GM23338 (cell line): Measurements from ENCODE around the gene PDGFRB. TPM values are rescaled to one million over a fixed set of nuclear protein-coding genes. Genes with fewer than 3 reads are reported as not detected.

Experiments
- ATAC-seq: fragments of 200-7000 bp; cut with Tn5 transposase; 3 replicates; pipeline ENCODE4 v1.9.1; 2020
- DNase-seq: peaks from one replicate; pipeline ENCODE4 v3.0.0-alpha.2; 2015; ENCODE audit warnings: low spot score
- H2AFZ ChIP-seq: fragments of 200-600 bp; sonication (generic); 2 replicates; pipeline ENCODE4 v1.8.0; 2016; ENCODE audit warnings: antibody characterized with exemption, mild to moderate bottlenecking, moderate library complexity
- H3F3A ChIP-seq: fragments of 200-600 bp; sonication (generic); replicated peaks from 2 replicates; pipeline ENCODE4 v1.8.0; 2017; ENCODE audit warnings: antibody characterized with exemption, mixed run types, low read depth
- H3K27ac ChIP-seq: fragments of 200-600 bp; sonication (generic); 2 replicates; pipeline ENCODE4 v1.6.1; 2016; ENCODE audit warnings: low read depth
- H3K27me3 ChIP-seq: fragments of 200-600 bp; sonication (generic); 2 replicates; pipeline ENCODE4 v1.8.0; 2016; ENCODE audit warnings: mild to moderate bottlenecking, mixed run types, moderate library complexity; ENCODE audit not compliant: insufficient read depth
- H3K36me3 ChIP-seq: fragments of 200-600 bp; sonication (generic); 2 replicates; pipeline ENCODE4 v1.8.0; 2016; ENCODE audit warnings: mild to moderate bottlenecking; ENCODE audit not compliant: insufficient read depth
- H3K4me1 ChIP-seq: fragments of 200-600 bp; sonication (generic); 2 replicates; pipeline ENCODE4 v1.8.0; 2016; ENCODE audit warnings: mild to moderate bottlenecking, moderate library complexity; ENCODE audit not compliant: insufficient read depth
- H3K4me2 ChIP-seq: fragments of 200-600 bp; sonication (generic); 2 replicates; pipeline ENCODE4 v1.7.1; 2017; ENCODE audit warnings: mixed run types
- H3K4me3 ChIP-seq: fragments of 200-600 bp; sonication (generic); 2 replicates; pipeline ENCODE4 v1.6.1; 2016; ENCODE audit warnings: mixed run types
- H3K79me2 ChIP-seq: fragments of 200-600 bp; sonication (generic); replicated peaks from 2 replicates; pipeline ENCODE4 v1.8.0; 2017; ENCODE audit warnings: mild to moderate bottlenecking; ENCODE audit not compliant: insufficient read depth
- H3K9me2 ChIP-seq: fragments of 200-600 bp; sonication (generic); 2 replicates; pipeline ENCODE4 v1.8.0; 2017; ENCODE audit not compliant: insufficient read depth
- H4K20me1 ChIP-seq: fragments of 200-600 bp; sonication (generic); replicated peaks from 2 replicates; pipeline ENCODE4 v1.8.0; 2017; ENCODE audit warnings: mild to moderate bottlenecking; ENCODE audit not compliant: insufficient read depth
- H3K27ac Mint-ChIP-seq: 2 replicates; pipeline ENCODE4 v1.8.0; 2020; ENCODE audit warnings: inconsistent platforms, mild to moderate bottlenecking, moderate library complexity, mixed read lengths
- H3K27me3 Mint-ChIP-seq: 3 replicates; pipeline ENCODE4 v1.8.0; 2022; ENCODE audit warnings: low read depth, mild to moderate bottlenecking, moderate library complexity, mixed read lengths, inconsistent platforms; ENCODE audit not compliant: insufficient read depth, poor library complexity
- H3K36me3 Mint-ChIP-seq: 3 replicates; pipeline ENCODE4 v1.8.0; 2021; ENCODE audit warnings: low read depth, mild to moderate bottlenecking, inconsistent platforms, moderate library complexity, mixed read lengths
- H3K4me1 Mint-ChIP-seq: 3 replicates; pipeline ENCODE4 v1.8.0; 2020; ENCODE audit warnings: mild to moderate bottlenecking, inconsistent platforms, mixed read lengths
- H3K4me3 Mint-ChIP-seq: 3 replicates; pipeline ENCODE4 v1.8.0; 2021; ENCODE audit warnings: moderate library complexity, mild to moderate bottlenecking, inconsistent platforms, mixed read lengths
- H3K9me3 Mint-ChIP-seq: 3 replicates; pipeline ENCODE4 v1.8.0; 2020; ENCODE audit warnings: moderate library complexity, mild to moderate bottlenecking, inconsistent platforms, mixed read lengths
- CREB1 ChIP-seq: fragments of 250-450 bp; sonication (Bioruptor Pico); IDR thresholded peaks from 2 replicates; pipeline ENCODE4 v1.5.0; 2020; ENCODE audit warnings: low read depth, mild to moderate bottlenecking, moderate library complexity
- CTCF ChIP-seq, 2 experiments: fragments of 200-600 bp in 1 of 2; sonication (generic) in 1 of 2; conservative IDR thresholded peaks; 2 replicates each; pipeline versions ENCODE4 v1.5.1 to v1.6.1; 2016 to 2017; ENCODE audit warnings: antibody characterized with exemption in 2 of 2, low read depth in 2 of 2, mild to moderate bottlenecking in 2 of 2, moderate library complexity in 1 of 2
- ETS1 ChIP-seq: IDR thresholded peaks from 2 replicates; pipeline ENCODE4 v1.6.1; 2016; ENCODE audit warnings: antibody characterized with exemption
- EZH2 ChIP-seq: fragments of 200-600 bp; sonication (generic); IDR thresholded peaks from one replicate; pipeline ENCODE4 v1.8.0; 2017; ENCODE audit warnings: antibody characterized with exemption, mild to moderate bottlenecking, low read depth; ENCODE audit not compliant: unreplicated experiment
- EZH2phosphoT487 ChIP-seq: fragments of 200-600 bp; sonication (generic); IDR thresholded peaks from one replicate; pipeline ENCODE4 v1.8.1; 2018; ENCODE audit warnings: antibody characterized with exemption; ENCODE audit not compliant: unreplicated experiment
- JUNB ChIP-seq: IDR thresholded peaks from one replicate; pipeline ENCODE4 v1.6.1; 2016; ENCODE audit warnings: antibody characterized with exemption; ENCODE audit not compliant: unreplicated experiment
- NANOG ChIP-seq: IDR thresholded peaks from 2 replicates; pipeline ENCODE4 v1.6.1; 2016; ENCODE audit warnings: antibody characterized with exemption, borderline replicate concordance
- POLR2AphosphoS5 ChIP-seq: IDR thresholded peaks from 2 replicates; pipeline ENCODE4 v1.6.1; 2016; ENCODE audit warnings: antibody characterized with exemption, low read depth
- REST ChIP-seq: IDR thresholded peaks from one replicate; pipeline ENCODE4 v1.6.1; 2018; ENCODE audit warnings: antibody characterized with exemption; ENCODE audit not compliant: unreplicated experiment
- STAT1 ChIP-seq: IDR thresholded peaks from one replicate; pipeline ENCODE4 v1.6.1; 2016; ENCODE audit warnings: antibody characterized with exemption; ENCODE audit not compliant: unreplicated experiment
- ZNF114 ChIP-seq: fragments of 250-450 bp; sonication (Bioruptor Pico); IDR thresholded peaks from 2 replicates; pipeline ENCODE4 v1.5.0; 2020; ENCODE audit warnings: mild to moderate bottlenecking, moderate library complexity
- ZNF331 ChIP-seq: fragments of 250-450 bp; sonication (Bioruptor Pico); IDR thresholded peaks from 2 replicates; pipeline ENCODE4 v1.5.0; 2020; ENCODE audit warnings: low read depth, mild to moderate bottlenecking, moderate library complexity
- ZNF462 ChIP-seq: fragments of 250-450 bp; sonication (Bioruptor Pico); IDR thresholded peaks from 2 replicates; pipeline ENCODE4 v1.5.0; 2020; ENCODE audit warnings: mild to moderate bottlenecking, moderate library complexity
- polyA plus RNA-seq: library from polyadenylated mRNA; unstranded; fragments of >200 nt; fragmentation: Nextera tagmentation; extraction: Ambion mirVana; gene quantifications from 2 replicates; pipeline ENCODE4 v1.2.1, GENCODE V29; 2016
- total RNA-seq: library from RNA; depleted of rRNA; stranded (reverse); fragments of >200 nt; shearing (Covaris generic); gene quantifications from 2 replicates; pipeline ENCODE4 v1.2.3, GENCODE V29; 2014

PDGFRB gene
- total and polyA plus RNA-seq, 2 experiments from 2014 or later = 4.5 to 11.3 TPM

GRCh38 chr5:150068472-150068871 lies 87.2 kb downstream of the PDGFRB start (continued):
- TF ChIP-seq ZNF331 = no peak
- TF ChIP-seq EZH2phosphoT487 = no peak
- no peak for TF ChIP-seq CREB1 (CRISPR knock-in tag)
- TF ChIP-seq NANOG = no peak
- no peak for TF ChIP-seq POLR2AphosphoS5
- no peak for TF ChIP-seq JUNB

- Histone ChIP-seq H3K79me2 (no peaks in the 10 kb centered on the region), H3K27ac (no peak overlapping the region), H2AFZ (no peak overlapping the region), H4K20me1 (no peaks in the 10 kb centered on the region), H3K4me3 (no peak overlapping the region), H3F3A (no peaks in the 10 kb centered on the region), H3K36me3 (no peaks in the 10 kb centered on the region), H3K27me3 (no peaks in the 10 kb centered on the region), H3K4me2 (no peak overlapping the region), H3K9me2 (peaks cover under 1% of the 10 kb centered on the region; the same call in 1 of the 2 replicates), H3K4me1 (no peaks in the 10 kb centered on the region)
- TF ChIP-seq ZNF331 (no peak), NANOG (no peak), CREB1 (CRISPR knock-in tag) (no peak), ZNF462 (CRISPR knock-in tag) (no peak), EZH2phosphoT487 (no peak), ETS1 (no peak), CTCF (conservative IDR thresholded peaks at IDR 0.05; ENCODE audit: low read depth in 2 of 2) (no peak), EZH2 (no peak), ZNF114 (CRISPR knock-in tag) (no peak), REST (no peak), POLR2AphosphoS5 (no peak), STAT1 (no peak), JUNB (no peak)
- ATAC-seq (no peak), DNase-seq (no peak)
- Mint-ChIP-seq H3K27me3 (peaks cover 9% of the 10 kb centered on the region), H3K9me3 (no peaks in the 10 kb centered on the region), H3K36me3 (no peaks in the 10 kb centered on the region), H3K27ac (no peak overlapping the region), H3K4me1 (peaks cover 2% of the 10 kb centered on the region; the same call in 1 of the 3 replicates), H3K4me3 (no peak overlapping the region)
Measured at GRCh38 chr5:150068071-150068470, 87.6 kb downstream of the PDGFRB start.
